Globus pallidus (tissue), 1 donor: ENCODE data around the gene ENAM.
"Not testable (repeated sequence)": the region's sequence is repeated elsewhere in the genome, so short reads cannot be mapped to it uniquely, and the experiment has no call there.

ENCODE experiments used
- DNase-seq: peaks from one replicate; pipeline ENCODE4 v3.0.0-alpha.2; 2015; ENCODE audit warnings: low spot score

The ENAM gene

GRCh38 chr4:70680934-70681333 lies 52.4 kb downstream of the ENAM start:
- DNase-seq: no peak

- no peak for DNase-seq
These were observed 53.2 kb downstream of the ENAM start for GRCh38 chr4:70681704-70682103.

- DNase-seq: not testable (repeated sequence)
These were observed 53.6 kb downstream of the ENAM start for GRCh38 chr4:70682142-70682541.

- DNase-seq: no peak
These were observed 58.8 kb downstream of the ENAM start for GRCh38 chr4:70687392-70687791.

GRCh38 chr4:70687821-70688794 lies 59.6 kb downstream of the ENAM start, which contains the start of gene UTP3:
Gene UTP3, plus strand, starts transcription at chr4:70688532. Its CDS starts 146 bp downstream, at chr4:70688678.
- DNase-seq: peak; percentile 99

- no peak for DNase-seq
These were observed 60.3 kb downstream of the ENAM start for GRCh38 chr4:70688795-70689231.

GRCh38 chr4:70691661-70692060 lies 63.1 kb downstream of the ENAM start:
- DNase-seq: no peak

- DNase-seq: not testable (repeated sequence)
These were observed 66.1 kb downstream of the ENAM start for GRCh38 chr4:70694633-70695032.
